ENCODE results near the gene SETD1A.
"Not testable (repeated sequence)": the region's sequence is repeated elsewhere in the genome, so short reads cannot be mapped to it uniquely, and the experiment has no call there.

Gene SETD1A

DNA sequence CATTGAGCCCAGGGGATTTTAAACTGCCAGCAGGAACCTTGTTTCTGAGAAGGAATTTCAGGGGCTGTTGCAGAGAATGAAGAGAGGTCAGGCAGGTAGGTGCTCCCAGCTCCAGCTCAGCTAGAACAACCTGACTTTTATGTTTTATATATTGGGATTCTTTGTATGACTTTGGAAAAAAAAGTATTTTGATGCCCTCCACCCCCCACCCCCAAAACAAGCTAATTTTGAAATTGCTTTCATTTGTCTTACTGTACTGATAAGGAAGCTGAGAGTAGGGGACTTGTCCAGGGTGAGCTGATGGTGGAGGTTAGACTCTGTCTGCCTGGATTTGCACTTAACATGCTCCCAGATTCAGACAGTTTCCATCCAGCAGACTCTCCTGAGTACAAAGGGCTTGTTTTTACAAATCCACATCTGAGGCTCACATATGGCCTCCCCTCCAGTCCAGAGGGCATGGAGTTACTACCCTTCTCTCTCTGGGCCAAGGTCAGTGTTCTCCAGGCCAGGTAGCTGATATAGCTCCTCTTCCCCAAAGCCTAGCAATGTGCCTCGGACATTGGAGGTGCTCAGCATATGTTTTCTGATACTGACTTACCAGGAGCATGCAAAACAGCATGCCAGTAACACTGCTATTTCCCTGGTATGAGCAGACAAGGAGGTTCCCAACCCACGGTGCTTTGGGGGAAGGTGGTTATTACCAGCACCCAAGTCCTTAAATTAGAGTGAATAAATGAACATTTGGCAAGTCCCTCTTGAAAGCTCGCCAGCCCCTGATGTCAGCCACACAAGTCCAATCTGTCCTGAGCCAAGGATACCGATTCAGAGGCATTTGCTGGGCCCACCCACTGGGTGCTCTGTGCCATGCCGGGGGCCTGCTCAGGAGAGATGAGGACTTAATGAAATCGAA is 41.6 kb downstream of the SETD1A start:
- no peak for DNase-seq (ENCODE audit: low read depth)

DNA sequence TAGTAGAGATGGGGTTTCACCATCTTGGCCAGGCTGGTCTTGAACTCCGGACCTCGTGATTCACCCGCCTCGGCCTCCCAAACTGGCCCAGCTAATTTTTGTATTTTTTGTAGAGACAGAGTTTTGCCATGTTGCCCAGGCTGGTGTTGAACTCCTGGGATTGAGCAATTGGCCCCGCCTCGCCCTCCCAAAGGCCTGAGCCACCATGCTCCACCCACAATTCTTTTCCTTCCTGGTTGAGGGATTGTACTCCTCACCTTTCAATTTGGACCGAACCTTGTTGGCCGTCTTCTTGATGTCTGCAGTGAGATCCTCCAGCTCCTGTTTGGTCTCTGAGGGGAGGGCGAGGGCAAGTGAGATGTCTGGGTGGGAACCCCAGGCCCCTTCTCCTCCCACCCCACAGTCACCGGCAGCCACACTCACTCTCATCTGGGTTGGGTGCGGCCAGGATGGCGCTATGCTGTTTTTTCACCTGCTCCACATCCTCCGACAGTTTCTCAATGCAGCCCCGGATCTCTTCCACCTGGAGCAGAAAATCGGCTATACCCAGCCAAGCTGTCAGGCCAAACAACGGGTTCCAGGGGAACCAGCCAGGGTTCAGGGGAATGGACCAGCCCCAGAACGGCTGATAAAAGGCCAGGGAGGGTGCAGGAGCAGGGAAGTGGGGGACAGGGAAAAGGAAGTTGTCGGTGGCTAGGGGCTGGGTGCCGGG is 43.3 kb downstream of the SETD1A start:
- no peak for DNase-seq (ENCODE audit: low read depth)

DNA sequence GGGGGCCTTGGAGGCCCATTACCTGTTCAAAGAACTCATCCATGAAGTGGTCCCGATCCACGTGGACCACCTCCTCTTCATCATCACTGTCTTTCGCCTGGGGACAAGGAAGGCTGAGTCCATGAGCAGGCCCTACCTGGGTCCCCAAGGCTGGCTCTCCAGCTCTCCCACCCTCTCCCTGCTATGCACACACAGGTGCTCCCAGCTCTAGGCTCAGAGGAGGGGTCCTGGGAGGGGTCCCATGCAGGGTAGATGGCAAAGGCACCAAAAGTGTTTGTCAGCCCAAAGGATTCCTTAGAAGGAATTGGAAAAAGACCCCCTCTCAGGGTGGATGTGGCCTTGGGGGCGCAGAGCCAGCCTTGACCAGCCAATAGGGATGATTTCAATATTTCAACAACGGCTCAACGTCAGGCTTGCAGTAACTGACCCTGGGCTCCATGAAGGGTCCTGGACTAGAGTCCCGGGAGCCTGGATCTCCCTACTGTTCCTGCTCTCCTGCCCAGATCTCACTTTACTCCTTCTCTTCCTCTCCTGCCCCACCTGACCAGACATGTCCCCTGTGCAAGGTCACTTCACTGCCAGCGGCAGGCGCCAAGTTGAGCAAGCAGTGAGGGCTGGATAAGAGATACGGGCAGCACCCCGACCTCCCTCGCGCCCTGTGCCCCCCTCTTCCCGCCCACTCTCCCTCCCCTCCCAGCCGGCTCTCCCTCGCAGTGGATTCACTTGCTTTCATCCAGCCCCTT is 44.1 kb downstream of the SETD1A start:
- no peak for DNase-seq (ENCODE audit: low read depth)

DNA sequence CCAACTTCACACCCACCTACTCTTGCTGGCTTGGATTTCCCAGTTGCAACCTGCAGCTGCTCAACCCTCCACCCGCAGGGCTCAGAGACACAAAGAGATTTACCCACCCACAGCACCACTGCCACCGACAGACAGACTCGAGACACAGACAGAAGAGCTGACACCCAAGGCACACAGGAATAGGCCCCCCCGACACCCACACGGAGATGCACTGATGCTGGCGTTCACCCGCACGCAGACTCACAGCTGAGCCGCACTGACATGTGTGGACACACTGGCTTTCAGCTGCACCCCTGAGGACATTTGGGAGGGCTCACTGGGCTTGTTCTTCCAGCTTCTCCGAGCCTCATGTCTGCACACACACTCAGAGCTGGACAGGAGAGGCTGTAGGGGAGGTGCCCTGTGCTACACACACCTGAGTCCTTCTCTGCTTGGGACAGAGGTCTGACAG is 44.7 kb downstream of the SETD1A start:
- no peak for DNase-seq (ENCODE audit: low read depth)

DNA sequence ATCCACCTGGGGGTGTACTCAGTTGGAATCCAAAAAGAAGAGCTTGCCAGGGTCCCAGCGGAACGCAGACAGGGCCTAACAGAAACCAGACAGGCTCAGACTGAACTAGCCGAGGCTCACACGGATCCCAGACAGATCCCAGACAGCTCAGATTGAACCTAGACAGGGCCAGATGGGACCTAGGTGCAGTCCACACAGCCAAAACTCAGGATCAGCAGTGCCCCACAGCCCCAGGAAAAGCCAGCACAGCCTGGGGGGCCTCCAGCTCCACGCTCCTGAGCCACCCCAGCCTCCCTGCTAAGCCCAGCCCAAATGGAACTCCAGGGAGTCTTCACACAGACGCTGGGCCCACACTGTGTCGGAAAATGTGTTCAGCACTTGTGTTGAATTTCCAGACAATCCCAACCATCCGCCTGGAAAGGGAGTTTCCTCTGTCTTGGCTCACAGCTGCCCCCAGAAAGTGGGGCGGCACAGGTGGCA is 45.3 kb downstream of the SETD1A start:
- DNase-seq (ENCODE audit: low read depth) = no peak

DNA sequence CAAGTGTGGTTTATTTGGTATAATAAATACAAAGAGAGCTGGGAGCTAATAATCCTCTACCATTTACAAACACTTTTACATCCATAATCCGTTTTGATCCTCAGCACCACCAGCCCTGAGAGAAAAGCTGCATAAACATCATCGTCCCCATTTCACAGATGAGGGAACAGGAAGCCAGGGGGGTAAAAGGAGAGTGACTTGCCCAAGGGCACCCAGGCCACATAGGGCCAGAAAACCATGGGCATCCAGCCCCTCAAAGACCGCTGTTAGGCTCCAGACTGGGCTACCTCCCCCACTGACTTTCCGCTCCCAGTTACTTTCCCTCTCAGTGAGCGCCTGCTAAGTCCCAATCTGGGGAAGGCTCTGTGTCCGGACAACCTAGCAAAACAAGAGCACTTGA is 46.2 kb downstream of the SETD1A start:
- DNase-seq (ENCODE audit: low read depth) = no peak

DNA sequence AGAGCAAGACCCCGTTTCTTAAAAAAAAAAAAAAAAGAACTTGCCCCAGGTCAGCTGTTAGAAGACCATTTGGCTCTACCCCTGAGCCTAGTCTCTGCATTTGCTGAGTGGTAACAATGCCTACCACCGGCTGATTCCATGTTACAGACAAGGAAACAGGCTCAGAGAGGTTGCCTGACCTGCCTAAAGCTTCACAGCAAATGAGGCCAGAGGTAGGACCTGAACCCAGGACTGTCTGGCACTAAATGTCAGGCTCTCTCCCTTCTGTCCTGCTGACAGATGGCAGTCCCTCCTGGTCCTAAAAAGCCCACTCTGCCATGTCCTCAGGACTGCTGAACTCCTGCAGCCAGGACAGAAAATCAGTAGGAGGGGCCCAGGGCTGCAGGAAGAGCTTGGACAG is 47.1 kb downstream of the SETD1A start:
- DNase-seq (ENCODE audit: low read depth) = no peak

DNA sequence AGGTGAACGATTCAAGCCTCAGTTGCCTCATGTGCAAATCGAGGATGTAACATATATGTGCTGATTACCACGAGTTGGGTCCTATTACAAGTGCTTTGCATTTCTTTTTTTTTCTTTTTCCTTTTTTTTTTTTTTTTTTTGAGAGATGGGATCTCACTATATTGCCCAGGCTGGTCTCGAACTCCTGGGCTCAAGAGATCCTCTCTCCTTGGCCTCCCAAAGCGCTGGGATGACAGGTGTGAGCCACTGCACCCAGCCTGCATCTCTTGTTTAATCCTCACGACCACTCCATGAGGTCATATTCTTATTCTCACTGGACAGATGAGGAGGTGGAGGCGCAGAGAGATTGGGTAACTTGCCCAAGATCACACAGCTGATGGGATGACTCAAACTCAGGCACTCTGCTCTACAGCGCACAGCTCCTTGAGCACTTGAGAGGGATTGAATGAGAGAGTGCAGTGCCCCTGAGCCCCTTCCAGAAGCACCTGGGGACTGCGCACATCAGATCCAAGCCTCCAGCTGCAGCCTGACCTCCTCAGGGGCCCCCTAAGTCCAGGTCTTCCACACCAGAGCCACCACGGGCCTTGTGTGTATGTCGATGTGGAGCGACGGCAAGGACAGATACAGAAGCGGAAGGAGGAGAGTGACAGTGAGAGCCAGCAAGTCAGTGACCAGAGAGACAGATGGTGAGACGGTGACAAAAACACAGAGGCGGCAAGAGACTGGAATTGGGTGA is 48.0 kb downstream of the SETD1A start:
- DNase-seq (ENCODE audit: low read depth) = no peak

DNA sequence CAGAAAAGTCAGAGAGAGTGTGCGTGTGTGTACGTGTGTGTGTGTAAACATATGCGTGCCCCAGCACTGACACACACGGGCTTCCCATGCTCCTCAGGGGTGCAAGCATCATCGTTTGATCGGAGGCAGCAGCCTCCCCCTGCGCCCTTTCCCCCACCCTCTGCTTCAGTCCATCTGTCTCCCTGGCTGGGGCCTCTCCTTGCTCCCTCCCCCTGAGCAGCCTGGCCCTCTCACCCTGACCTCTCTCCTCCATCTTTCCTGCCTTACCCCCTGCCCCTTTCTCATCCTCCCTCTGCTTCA is 48.5 kb downstream of the SETD1A start:
- DNase-seq (ENCODE audit: low read depth) = no peak

DNA sequence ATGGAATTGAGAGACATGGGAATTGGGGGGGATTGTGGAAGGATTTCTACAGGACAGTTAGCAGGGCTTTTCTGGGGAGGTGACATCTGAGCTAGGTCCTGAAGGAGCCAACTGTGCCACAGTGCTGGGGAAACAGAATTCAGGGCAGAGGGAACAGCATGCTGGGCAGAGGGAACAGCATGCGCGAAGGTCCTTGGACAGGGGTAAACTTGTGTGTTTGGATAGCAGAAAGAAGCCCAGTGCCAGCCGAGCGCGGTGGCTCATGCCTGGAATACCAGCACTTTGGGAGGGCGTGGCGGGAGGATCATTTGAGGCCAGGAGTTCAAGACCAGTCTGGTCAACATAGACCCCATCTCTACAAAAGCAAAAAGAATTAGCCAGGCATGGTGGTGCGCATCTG is 49.0 kb downstream of the SETD1A start:
- no peak for DNase-seq (ENCODE audit: low read depth)

DNA sequence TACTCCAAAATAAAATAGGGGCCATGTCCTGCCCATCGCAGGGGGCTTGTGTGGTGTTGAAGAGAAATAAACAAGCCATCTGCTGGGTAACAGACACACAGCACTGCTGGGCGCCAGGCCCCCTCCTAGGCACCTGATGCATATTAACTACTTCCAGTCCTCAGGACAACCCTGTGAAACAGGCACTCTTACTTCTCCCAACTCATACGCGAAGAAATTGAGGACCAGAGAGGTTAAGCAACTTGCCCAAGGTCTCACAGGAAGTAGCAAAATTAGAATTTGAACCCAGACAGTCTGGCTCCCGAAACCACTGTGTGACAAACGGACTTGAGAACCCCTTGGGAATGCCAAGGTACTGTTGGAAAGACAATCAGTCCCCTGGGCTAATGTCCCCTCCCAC is 50.1 kb downstream of the SETD1A start:
- no peak for DNase-seq (ENCODE audit: low read depth)

DNA sequence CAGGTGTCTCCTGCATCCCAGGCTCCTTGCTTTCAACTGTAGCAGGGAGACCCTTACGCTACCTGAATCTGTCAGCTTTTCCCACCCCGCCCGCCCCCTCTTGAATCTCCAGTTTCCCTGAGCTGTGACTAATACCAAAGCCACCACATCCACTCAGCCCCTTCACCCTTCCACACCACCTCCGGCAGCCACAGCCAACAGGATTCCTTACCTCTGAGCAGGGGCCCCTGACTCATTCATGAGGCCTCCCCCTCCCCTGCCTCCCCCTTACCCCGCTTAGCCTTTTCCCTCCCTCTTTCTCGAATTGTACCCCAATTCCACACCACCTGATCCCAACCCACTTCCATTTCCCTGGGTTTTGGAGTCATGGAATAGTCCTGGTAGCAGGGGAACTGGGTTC is 50.6 kb downstream of the SETD1A start:
- no peak for DNase-seq (ENCODE audit: low read depth)

DNA sequence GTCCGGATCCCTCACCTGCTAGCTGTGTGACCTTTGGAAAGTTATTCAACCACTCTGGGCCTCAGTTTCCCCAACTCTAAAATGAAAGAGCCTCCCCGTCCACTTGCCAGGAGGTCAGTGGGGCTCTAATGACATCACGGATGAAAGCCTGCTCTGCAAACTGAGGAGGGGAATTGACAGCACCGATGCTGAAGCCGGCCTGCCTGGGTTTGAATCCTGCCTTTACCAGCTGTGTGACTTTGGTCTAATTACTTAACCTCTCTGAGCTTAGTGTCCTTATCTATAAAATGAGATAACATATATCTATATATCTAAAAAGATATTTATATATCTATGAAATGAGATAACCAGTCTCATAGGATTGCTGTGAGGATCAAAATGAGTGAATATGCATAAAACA is 51.0 kb downstream of the SETD1A start:
- DNase-seq (ENCODE audit: low read depth) = no peak

DNA sequence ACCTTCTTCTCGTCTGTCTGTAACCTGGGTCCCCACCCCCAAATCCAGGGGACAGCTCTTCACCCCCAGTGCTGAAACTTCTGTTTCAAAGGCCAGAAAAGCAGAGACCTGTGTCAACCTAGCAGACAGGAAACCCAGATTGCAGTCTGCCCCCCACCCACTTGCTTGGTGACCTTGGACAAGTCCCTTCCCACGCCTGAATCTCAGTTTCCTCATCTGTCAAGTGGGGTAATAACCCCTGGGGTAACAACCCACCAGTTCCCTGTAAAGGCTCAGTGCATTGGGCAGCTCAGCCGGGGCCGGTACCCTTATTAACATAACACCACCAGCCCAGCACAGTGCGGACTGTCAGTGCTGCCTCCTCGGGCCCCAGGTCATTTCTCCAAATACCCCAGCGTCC is 51.6 kb downstream of the SETD1A start:
- DNase-seq (ENCODE audit: low read depth) = no peak

DNA sequence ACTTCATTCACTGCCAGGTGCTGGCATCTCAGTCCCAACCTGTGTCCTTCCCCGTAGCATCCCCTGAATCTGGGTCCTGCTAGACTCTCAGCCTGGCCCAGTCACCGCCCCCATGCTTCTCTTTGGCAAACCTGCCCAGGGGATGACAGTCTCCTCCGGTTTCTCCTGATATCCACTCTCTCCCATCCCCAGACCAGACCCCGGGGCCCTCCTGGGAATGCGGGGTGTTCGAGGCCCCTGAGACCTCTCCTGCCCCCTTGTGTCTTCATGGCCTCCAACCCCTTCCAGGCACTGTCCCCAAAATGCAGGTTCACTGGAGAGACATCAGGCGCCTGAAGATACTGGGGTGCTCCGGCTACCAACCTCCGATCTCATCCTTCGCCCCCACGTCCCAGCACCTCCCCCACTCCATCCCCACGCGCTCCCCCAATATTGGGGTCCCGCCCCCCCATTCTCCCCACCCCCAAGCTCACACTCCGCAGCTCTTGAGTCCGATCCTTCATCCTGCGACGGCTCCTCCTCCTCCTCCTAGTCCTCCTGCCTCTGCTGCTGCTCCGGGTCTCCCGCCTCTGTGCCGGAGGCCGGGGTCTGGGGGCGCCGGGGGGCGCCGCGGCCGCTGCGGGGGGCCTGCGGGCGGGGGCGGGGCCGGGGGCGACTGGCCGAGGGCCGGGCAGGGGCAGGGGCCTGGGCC is 52.5 kb downstream of the SETD1A start:
- DNase-seq (ENCODE audit: low read depth) = no peak

DNA sequence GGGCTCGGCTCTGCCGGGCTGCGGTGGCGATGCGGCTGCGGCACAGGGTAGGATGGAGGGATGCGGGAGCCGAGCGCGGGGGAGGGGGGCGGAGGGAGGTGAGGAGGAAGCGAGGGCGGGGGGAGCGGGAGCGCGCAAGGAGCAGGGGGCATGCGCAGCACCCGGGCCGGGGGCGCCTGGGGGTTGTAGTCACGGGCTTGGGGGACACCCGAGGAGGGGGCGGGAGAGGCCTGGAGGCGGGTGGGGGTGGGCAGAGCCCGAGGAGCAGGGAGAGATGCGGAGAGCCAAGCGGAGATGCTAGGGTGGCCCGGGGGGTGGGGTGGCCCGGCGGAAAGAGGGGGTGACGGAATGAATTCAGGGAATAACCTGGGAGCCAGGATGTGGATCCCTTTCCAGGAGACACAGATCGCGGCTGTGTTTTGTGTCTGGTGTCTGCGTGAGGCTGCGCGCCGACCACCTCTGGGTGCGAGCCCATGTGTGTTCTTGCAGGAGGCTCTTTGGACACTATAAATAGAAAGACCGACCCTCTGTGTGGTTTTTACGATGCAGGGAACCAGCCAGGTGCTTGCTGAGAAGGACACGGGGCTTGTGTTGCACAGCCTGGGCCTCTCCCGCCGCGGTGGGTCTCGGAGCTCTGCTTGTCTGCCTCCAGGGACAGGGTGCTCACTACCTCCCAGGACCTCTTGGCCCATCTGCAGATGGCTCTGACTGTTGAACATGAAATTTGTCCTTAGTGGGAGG is 53.2 kb downstream of the SETD1A start, which contains the start of gene STX1B:
Gene STX1B, minus strand, starts transcription at position 54 of the 741 bp plus-strand sequence. CDS start 242 bp downstream, outside the sequence.
- peak; percentile 18 for DNase-seq (ENCODE audit: low read depth)

DNA sequence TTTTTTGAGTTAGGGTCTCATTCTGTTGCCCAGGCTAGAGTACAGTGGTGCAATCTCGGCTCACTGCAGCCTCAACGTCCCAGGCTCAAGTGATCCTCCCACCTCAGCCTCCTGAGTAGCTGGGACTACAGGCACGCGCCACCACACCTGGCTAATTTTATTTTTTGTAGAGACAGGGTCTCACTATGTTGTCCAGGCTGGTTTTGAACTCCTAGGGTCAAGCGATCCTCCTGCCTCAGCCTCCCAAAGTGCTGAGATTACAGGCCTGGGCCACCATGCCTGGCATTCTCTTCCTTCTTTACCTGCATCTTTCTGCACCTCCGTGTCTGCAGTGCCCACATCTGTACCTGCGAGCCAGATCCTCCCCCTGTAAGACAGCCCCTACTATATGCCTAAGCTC is 54.3 kb downstream of the SETD1A start:
- not testable (repeated sequence) for DNase-seq (ENCODE audit: low read depth)

DNA sequence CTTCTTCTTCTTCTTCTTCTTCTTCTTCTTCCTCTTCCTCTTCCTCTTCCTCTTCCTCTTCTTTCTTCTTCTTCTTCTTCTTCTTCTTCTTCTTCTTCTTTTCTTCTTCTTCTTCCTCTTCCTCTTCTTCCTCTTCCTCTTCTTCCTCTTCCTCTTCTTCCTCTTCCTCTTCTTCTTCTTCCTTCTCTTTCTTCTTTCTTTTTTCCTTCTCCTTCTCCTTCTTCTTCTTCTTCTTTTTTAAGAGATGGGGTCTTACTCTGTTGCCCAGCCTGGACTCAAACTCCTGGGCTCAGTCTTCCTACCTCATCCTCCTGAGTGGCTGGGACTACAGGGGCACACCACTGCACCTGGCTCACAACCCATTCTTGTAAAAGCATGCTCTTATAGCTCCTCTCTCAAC is 55.7 kb downstream of the SETD1A start:
- not testable (repeated sequence) for DNase-seq (ENCODE audit: low read depth)

DNA sequence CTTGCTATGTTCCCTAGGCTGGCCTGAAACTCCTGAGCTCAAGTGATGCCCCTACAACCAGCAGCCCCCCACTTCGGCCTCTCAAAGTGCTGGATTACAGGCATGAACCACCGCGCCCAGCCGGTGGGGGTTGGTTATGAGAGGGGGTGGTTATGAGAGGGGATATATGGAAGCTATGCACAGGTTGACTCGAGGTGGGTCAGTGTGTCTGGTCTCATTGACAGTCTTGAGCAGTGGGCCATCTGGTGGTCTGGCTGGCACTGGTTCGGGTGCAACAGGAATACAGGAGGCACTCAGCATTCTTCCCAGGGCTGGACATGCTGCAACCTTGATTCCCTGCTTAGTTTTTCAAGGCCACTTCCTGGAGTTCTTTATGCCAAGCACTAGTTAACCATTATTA is 58.5 kb downstream of the SETD1A start:
- no peak for DNase-seq (ENCODE audit: low read depth)

DNA sequence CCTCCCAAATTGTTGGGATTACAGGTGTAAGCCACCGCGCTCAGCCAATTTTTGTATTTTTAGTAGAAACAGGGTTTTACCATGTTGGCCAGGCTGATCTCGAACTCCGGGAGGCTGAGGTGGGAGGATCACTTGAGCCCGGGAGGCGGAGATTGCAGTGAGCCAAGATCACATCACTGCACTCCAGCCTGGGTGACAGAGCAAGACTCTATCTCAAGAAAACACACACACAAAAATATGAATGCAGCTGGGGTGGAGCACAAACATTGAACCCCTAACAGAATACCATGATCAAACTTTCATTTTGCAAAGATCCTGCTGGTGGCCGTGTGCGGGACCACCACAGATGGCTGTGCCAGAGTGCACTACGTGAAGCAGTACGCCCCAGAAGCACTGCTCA is 60.2 kb downstream of the SETD1A start:
- not testable (repeated sequence) for DNase-seq (ENCODE audit: low read depth)

DNA sequence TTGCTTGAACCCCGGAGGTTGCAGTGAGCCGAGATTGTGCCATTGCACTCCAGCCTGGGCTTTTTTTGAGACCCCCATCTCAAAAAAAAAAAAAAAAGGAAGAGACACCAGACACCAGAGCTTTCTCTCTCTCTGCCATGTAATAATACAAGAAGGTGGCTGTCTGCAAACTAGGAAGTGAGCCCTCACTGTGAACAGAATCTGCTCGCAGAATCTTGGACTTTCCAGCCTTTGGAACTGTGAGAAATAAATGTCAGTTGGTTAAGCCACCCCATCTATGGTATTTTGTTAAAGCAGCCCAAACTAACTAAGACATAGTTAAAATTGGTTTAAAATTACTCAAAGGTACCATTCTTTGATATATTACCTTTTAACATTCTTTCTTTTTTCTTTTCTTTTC is 63.0 kb downstream of the SETD1A start:
- no peak for DNase-seq (ENCODE audit: low read depth)

Data from stimulated activated CD8-positive, alpha-beta memory T cell treated with anti-CD3 and anti-CD28 coated beads, Interleukin-7, amount 100 ng/mL, for 24 hours (primary cell).